Measurements from ENCODE around the gene CLNK.

DNA sequence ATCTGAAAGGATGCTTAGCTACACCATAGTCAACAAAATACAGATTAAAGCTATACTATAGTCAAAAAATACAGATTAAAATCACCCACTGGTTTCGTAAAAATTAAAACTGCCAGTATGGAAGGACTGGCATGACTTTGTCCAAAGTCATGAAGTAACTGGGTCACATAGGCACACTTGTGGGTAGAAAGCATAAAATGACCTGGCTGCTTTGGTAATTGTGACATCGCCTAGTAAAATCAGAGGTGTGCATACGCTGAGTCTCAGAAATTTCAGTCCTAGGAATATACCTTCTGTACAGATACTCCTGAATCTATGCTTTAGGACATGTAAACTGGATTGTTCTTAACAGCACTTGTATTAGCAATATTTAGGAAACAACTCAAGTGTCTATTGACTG lies 28.1 kb downstream of the CLNK start:
- TF ChIP-seq, protein P1, sequence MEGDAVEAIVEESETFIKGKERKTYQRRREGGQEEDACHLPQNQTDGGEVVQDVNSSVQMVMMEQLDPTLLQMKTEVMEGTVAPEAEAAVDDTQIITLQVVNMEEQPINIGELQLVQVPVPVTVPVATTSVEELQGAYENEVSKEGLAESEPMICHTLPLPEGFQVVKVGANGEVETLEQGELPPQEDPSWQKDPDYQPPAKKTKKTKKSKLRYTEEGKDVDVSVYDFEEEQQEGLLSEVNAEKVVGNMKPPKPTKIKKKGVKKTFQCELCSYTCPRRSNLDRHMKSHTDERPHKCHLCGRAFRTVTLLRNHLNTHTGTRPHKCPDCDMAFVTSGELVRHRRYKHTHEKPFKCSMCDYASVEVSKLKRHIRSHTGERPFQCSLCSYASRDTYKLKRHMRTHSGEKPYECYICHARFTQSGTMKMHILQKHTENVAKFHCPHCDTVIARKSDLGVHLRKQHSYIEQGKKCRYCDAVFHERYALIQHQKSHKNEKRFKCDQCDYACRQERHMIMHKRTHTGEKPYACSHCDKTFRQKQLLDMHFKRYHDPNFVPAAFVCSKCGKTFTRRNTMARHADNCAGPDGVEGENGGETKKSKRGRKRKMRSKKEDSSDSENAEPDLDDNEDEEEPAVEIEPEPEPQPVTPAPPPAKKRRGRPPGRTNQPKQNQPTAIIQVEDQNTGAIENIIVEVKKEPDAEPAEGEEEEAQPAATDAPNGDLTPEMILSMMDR (IDR thresholded peaks at IDR 0.05): no peak
- TF ChIP-seq POLR2A (IDR thresholded peaks at IDR 0.05) (no peak), EP300 (IDR thresholded peaks at IDR 0.05) (no peak)
